ENCODE results near the gene FGF14. TPM values are rescaled to one million over a fixed set of nuclear protein-coding genes. Genes with fewer than 3 reads are reported as not detected.

The FGF14 gene
- total RNA-seq, 1 donor from 2014 or later, result 0.52 TPM

DNA sequence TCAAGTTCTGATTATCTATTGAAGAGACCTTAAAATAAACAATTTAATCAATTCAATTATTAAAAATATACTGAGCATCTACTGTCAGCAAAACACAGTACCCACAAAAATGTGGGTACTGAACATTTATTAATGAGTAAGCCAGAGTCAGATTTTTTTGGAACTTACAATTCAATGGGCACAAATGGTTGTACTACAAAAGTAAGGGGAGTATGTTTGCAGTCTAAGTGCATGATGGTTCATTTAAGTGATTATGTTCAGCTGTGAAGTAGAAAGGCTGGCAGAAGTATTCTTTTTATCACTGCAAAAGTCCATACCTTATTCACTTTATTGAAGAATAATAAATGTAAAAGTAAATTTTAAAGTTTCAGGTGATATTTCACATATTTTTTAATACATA is 27.6 kb downstream of the FGF14 start:
- H3K9me3 ChIP-seq (ENCODE audit: control insufficient read depth in 3 of 3, low read length in 3 of 3), result no peaks in the 10 kb centered on the region
- no peak overlapping the region for H3K9ac ChIP-seq (ENCODE audit: low read depth in 1 of 3, low read length in 3 of 3)
- no peak overlapping the region for H3K4me3 ChIP-seq (ENCODE audit: low read length in 3 of 3)
- no peaks in the 10 kb centered on the region for H3K4me1 ChIP-seq (ENCODE audit: control insufficient read depth in 3 of 3, insufficient read depth in 3 of 3, low read length in 3 of 3)
- no peaks in the 10 kb centered on the region for H3K36me3 ChIP-seq (ENCODE audit: control insufficient read depth in 3 of 3, insufficient read depth in 3 of 3, low read length in 3 of 3)
- no peaks in the 10 kb centered on the region for H3K27me3 ChIP-seq (ENCODE audit: control insufficient read depth in 3 of 3, insufficient read depth in 3 of 3, low read length in 3 of 3)
- H3K27ac ChIP-seq (ENCODE audit: low read depth, low read length), result no peak overlapping the region

GRCh38 chr13:102373221-102373620 is 28.6 kb downstream of the FGF14 start:
- Histone ChIP-seq H3K27ac (ENCODE audit: low read depth, low read length) (no peak overlapping the region), H3K27me3 (ENCODE audit: control insufficient read depth in 3 of 3, insufficient read depth in 3 of 3, low read length in 3 of 3) (no peaks in the 10 kb centered on the region), H3K9ac (ENCODE audit: low read depth in 1 of 3, low read length in 3 of 3) (no peak overlapping the region), H3K4me3 (ENCODE audit: low read length in 3 of 3) (no peak overlapping the region), H3K36me3 (ENCODE audit: control insufficient read depth in 3 of 3, insufficient read depth in 3 of 3, low read length in 3 of 3) (no peaks in the 10 kb centered on the region), H3K4me1 (ENCODE audit: control insufficient read depth in 3 of 3, insufficient read depth in 3 of 3, low read length in 3 of 3) (no peaks in the 10 kb centered on the region), H3K9me3 (ENCODE audit: control insufficient read depth in 3 of 3, low read length in 3 of 3) (no peaks in the 10 kb centered on the region)

- H3K36me3 ChIP-seq (ENCODE audit: control insufficient read depth in 3 of 3, insufficient read depth in 3 of 3, low read length in 3 of 3), result no peaks in the 10 kb centered on the region
- no peak overlapping the region for H3K9ac ChIP-seq (ENCODE audit: low read depth in 1 of 3, low read length in 3 of 3)
- H3K9me3 ChIP-seq (ENCODE audit: control insufficient read depth in 3 of 3, low read length in 3 of 3), result no peaks in the 10 kb centered on the region
- no peaks in the 10 kb centered on the region for H3K4me1 ChIP-seq (ENCODE audit: control insufficient read depth in 3 of 3, insufficient read depth in 3 of 3, low read length in 3 of 3)
- no peaks in the 10 kb centered on the region for H3K27me3 ChIP-seq (ENCODE audit: control insufficient read depth in 3 of 3, insufficient read depth in 3 of 3, low read length in 3 of 3)
- H3K27ac ChIP-seq (ENCODE audit: low read depth, low read length), result no peak overlapping the region
- H3K4me3 ChIP-seq (ENCODE audit: low read length in 3 of 3), result no peak overlapping the region
Observed at GRCh38 chr13:102369302-102369701, 32.5 kb downstream of the FGF14 start.

DNA sequence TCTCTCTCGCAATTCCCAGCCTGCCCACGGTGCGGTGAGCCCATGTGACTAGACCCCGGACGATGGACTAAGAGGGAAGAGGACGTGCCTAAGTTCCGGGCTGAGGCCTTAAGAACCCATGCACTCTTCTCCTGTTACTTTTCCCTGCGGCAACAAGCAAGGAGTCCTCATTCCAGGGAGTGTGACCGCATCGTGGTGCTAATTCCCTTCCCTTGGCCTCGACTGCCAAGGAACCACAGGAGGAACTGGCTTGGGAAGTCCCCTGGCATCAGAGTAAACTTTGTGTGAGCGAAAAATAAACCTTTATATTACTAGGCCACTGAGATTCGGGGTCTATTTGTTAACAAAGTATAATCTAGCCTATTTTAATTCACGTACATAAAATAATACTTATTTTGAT is 34.0 kb downstream of the FGF14 start:
- no peaks in the 10 kb centered on the region for H3K9me3 ChIP-seq (ENCODE audit: control insufficient read depth in 3 of 3, low read length in 3 of 3)

GRCh38 chr13:102361113-102361512 is 40.7 kb downstream of the FGF14 start:
- H3K9me3 ChIP-seq (ENCODE audit: control insufficient read depth in 3 of 3, low read length in 3 of 3), result no peaks in the 10 kb centered on the region
- no peaks in the 10 kb centered on the region for H3K27me3 ChIP-seq (ENCODE audit: control insufficient read depth in 3 of 3, insufficient read depth in 3 of 3, low read length in 3 of 3)
- H3K36me3 ChIP-seq (ENCODE audit: control insufficient read depth in 3 of 3, insufficient read depth in 3 of 3, low read length in 3 of 3), result no peaks in the 10 kb centered on the region
- H3K4me3 ChIP-seq (ENCODE audit: low read length in 3 of 3), result no peak overlapping the region
- no peaks in the 10 kb centered on the region for H3K4me1 ChIP-seq (ENCODE audit: control insufficient read depth in 3 of 3, insufficient read depth in 3 of 3, low read length in 3 of 3)
- H3K27ac ChIP-seq (ENCODE audit: low read depth, low read length), result no peak overlapping the region
- H3K9ac ChIP-seq (ENCODE audit: low read depth in 1 of 3, low read length in 3 of 3), result no peak overlapping the region

More for the DNA sequence above, 34.0 kb downstream of the FGF14 start:
- no peaks in the 10 kb centered on the region for H3K4me1 ChIP-seq (ENCODE audit: control insufficient read depth in 3 of 3, insufficient read depth in 3 of 3, low read length in 3 of 3)
- H3K27ac ChIP-seq (ENCODE audit: low read depth, low read length), result no peak overlapping the region
- no peaks in the 10 kb centered on the region for H3K36me3 ChIP-seq (ENCODE audit: control insufficient read depth in 3 of 3, insufficient read depth in 3 of 3, low read length in 3 of 3)
- no peaks in the 10 kb centered on the region for H3K27me3 ChIP-seq (ENCODE audit: control insufficient read depth in 3 of 3, insufficient read depth in 3 of 3, low read length in 3 of 3)
- H3K9ac ChIP-seq (ENCODE audit: low read depth in 1 of 3, low read length in 3 of 3), result no peak overlapping the region
- H3K4me3 ChIP-seq (ENCODE audit: low read length in 3 of 3), result no peak overlapping the region

GRCh38 chr13:102359264-102359663 is 42.6 kb downstream of the FGF14 start:
- Histone ChIP-seq H3K9me3 (ENCODE audit: control insufficient read depth in 3 of 3, low read length in 3 of 3) (no peaks in the 10 kb centered on the region), H3K36me3 (ENCODE audit: control insufficient read depth in 3 of 3, insufficient read depth in 3 of 3, low read length in 3 of 3) (no peaks in the 10 kb centered on the region), H3K27ac (ENCODE audit: low read depth, low read length) (no peak overlapping the region), H3K27me3 (ENCODE audit: control insufficient read depth in 3 of 3, insufficient read depth in 3 of 3, low read length in 3 of 3) (no peaks in the 10 kb centered on the region), H3K4me1 (ENCODE audit: control insufficient read depth in 3 of 3, insufficient read depth in 3 of 3, low read length in 3 of 3) (no peaks in the 10 kb centered on the region), H3K9ac (ENCODE audit: low read depth in 1 of 3, low read length in 3 of 3) (no peak overlapping the region), H3K4me3 (ENCODE audit: low read length in 3 of 3) (no peak overlapping the region)

DNA sequence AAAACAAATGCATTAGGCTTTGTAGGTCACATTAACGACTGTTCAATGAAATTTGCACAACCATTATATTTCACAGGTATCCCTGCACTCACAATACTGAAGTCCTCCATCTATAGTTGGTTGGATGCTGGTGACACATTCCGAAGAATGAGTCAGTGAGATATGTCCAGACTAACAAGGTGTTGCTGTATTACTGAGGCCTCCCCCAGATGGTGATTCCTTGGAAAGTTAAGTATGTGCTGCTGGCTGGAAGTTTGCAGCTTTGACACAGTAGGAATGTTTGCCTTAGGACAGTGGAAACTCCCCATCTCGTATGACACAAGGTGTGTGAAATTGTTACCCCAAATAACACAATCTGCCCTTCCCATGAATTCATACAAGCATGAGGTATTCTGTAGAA is 46.6 kb downstream of the FGF14 start:
- H3K36me3 ChIP-seq (ENCODE audit: control insufficient read depth in 3 of 3, insufficient read depth in 3 of 3, low read length in 3 of 3), result no peaks in the 10 kb centered on the region
- H3K4me1 ChIP-seq (ENCODE audit: control insufficient read depth in 3 of 3, insufficient read depth in 3 of 3, low read length in 3 of 3), result no peaks in the 10 kb centered on the region
- no peak overlapping the region for H3K27ac ChIP-seq (ENCODE audit: low read depth, low read length)
- H3K9me3 ChIP-seq (ENCODE audit: control insufficient read depth in 3 of 3, low read length in 3 of 3), result no peaks in the 10 kb centered on the region
- no peaks in the 10 kb centered on the region for H3K27me3 ChIP-seq (ENCODE audit: control insufficient read depth in 3 of 3, insufficient read depth in 3 of 3, low read length in 3 of 3)
- H3K4me3 ChIP-seq (ENCODE audit: low read length in 3 of 3), result no peak overlapping the region
- H3K9ac ChIP-seq (ENCODE audit: low read depth in 1 of 3, low read length in 3 of 3), result no peak overlapping the region

DNA sequence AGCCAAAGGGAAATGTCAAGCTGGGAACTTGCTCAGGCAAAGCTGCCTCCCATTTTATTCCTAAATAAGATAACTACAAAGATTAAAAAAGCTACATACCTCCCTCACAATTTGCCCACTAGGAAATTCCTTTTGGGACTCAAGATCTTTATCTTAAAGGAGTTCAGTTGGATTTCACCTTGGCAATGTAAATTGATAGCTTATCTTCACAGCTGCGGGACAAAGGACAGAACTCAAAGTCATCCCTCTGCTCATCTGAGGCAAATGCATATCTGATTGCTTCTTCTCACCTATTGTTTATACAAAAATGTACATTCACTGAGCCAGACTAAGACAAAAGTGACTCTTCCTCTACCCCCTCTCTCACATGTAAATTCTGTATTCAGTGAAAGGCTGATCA is 47.8 kb downstream of the FGF14 start:
- Histone ChIP-seq H3K4me1 (ENCODE audit: control insufficient read depth in 3 of 3, insufficient read depth in 3 of 3, low read length in 3 of 3) (no peaks in the 10 kb centered on the region), H3K4me3 (ENCODE audit: low read length in 3 of 3) (no peak overlapping the region), H3K36me3 (ENCODE audit: control insufficient read depth in 3 of 3, insufficient read depth in 3 of 3, low read length in 3 of 3) (no peaks in the 10 kb centered on the region), H3K27me3 (ENCODE audit: control insufficient read depth in 3 of 3, insufficient read depth in 3 of 3, low read length in 3 of 3) (no peaks in the 10 kb centered on the region), H3K9ac (ENCODE audit: low read depth in 1 of 3, low read length in 3 of 3) (no peak overlapping the region), H3K9me3 (ENCODE audit: control insufficient read depth in 3 of 3, low read length in 3 of 3) (no peaks in the 10 kb centered on the region), H3K27ac (ENCODE audit: low read depth, low read length) (no peak overlapping the region)

DNA sequence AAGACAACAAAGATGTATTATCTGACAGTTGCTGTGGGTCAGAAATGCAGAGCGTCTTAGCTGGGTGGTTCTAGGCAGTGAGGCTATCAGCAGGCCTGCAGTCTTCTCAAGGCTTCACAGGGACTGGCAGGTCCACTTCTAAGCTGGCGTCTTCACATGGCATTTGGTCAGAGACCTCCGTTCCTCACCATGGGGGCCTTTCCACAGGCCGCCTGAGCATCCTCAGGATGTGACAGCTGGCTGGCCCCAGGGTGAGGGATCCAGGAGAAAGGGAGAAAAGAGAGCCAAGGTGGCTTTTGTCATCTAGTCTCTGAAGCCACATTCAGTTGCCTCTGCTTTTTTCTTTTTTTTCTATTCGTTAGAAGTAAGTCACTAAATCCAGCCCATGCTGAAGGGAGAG is 50.3 kb downstream of the FGF14 start:
- H3K4me3 ChIP-seq (ENCODE audit: low read length in 3 of 3), result no peak overlapping the region
- no peaks in the 10 kb centered on the region for H3K36me3 ChIP-seq (ENCODE audit: control insufficient read depth in 3 of 3, insufficient read depth in 3 of 3, low read length in 3 of 3)
- no peak overlapping the region for H3K9ac ChIP-seq (ENCODE audit: low read depth in 1 of 3, low read length in 3 of 3)
- H3K27ac ChIP-seq (ENCODE audit: low read depth, low read length), result no peak overlapping the region
- H3K9me3 ChIP-seq (ENCODE audit: control insufficient read depth in 3 of 3, low read length in 3 of 3), result no peaks in the 10 kb centered on the region
- H3K27me3 ChIP-seq (ENCODE audit: control insufficient read depth in 3 of 3, insufficient read depth in 3 of 3, low read length in 3 of 3), result no peaks in the 10 kb centered on the region
- H3K4me1 ChIP-seq (ENCODE audit: control insufficient read depth in 3 of 3, insufficient read depth in 3 of 3, low read length in 3 of 3), result no peaks in the 10 kb centered on the region

DNA sequence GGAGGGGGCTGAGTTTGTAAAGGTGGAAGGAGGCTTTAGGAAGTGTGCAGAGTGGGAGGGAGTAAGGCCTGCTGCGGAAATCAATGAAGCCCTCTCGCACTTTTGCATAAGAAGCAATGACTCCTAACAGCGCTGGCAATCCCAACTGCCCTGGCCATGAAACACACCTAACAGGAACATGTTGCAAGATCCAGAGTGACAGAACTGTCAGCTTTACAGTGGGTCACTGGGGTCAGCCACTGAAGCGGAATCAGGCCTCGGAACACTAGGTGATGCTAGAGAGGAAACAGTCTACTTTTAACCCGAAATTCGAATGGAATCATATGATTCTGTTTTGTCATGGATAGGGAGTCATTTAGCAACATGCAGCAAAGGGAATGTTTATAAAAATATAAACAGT is 54.4 kb downstream of the FGF14 start:
- Histone ChIP-seq H3K9ac (ENCODE audit: low read depth in 1 of 3, low read length in 3 of 3) (no peak overlapping the region), H3K9me3 (ENCODE audit: control insufficient read depth in 3 of 3, low read length in 3 of 3) (no peaks in the 10 kb centered on the region), H3K36me3 (ENCODE audit: control insufficient read depth in 3 of 3, insufficient read depth in 3 of 3, low read length in 3 of 3) (no peaks in the 10 kb centered on the region), H3K27me3 (ENCODE audit: control insufficient read depth in 3 of 3, insufficient read depth in 3 of 3, low read length in 3 of 3) (no peaks in the 10 kb centered on the region), H3K27ac (ENCODE audit: low read depth, low read length) (no peak overlapping the region), H3K4me1 (ENCODE audit: control insufficient read depth in 3 of 3, insufficient read depth in 3 of 3, low read length in 3 of 3) (no peaks in the 10 kb centered on the region), H3K4me3 (ENCODE audit: low read length in 3 of 3) (no peak overlapping the region)

DNA sequence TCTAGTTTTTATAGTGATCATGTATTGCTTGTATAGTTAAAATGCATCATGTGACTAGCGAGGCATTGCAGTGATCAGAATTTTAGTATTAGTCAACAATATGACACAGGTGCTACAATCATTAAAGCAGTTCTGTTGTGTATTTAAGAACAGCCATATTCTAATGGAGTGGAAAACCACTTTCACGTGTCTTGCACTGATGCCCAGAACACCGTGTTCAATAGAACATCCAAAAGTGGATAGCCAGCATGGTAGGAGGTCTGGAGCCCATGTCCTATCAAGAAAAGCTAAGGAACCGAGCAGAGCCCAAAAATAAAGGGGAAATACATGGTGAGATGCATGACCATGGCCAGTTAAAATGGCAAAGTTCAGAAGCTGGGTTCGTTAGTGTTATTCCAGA is 55.1 kb downstream of the FGF14 start:
- no peak overlapping the region for H3K27ac ChIP-seq (ENCODE audit: low read depth, low read length)
- H3K4me3 ChIP-seq (ENCODE audit: low read length in 3 of 3), result no peak overlapping the region
- H3K9ac ChIP-seq (ENCODE audit: low read depth in 1 of 3, low read length in 3 of 3), result no peak overlapping the region
- no peaks in the 10 kb centered on the region for H3K4me1 ChIP-seq (ENCODE audit: control insufficient read depth in 3 of 3, insufficient read depth in 3 of 3, low read length in 3 of 3)
- H3K9me3 ChIP-seq (ENCODE audit: control insufficient read depth in 3 of 3, low read length in 3 of 3), result no peaks in the 10 kb centered on the region
- no peaks in the 10 kb centered on the region for H3K27me3 ChIP-seq (ENCODE audit: control insufficient read depth in 3 of 3, insufficient read depth in 3 of 3, low read length in 3 of 3)
- no peaks in the 10 kb centered on the region for H3K36me3 ChIP-seq (ENCODE audit: control insufficient read depth in 3 of 3, insufficient read depth in 3 of 3, low read length in 3 of 3)

All from skeletal muscle tissue (tissue), 4 donors.